WTC11 (cell line): ENCODE data around the gene SLC22A4. TPM values are rescaled to one million over a fixed set of nuclear protein-coding genes. Genes with fewer than 3 reads are reported as not detected.

ENCODE experiments used
- ATAC-seq: fragments of 200-7000 bp; cut with Tn5 transposase; 2 replicates; pipeline ENCODE4 v1.10.0; 2021; ENCODE audit warnings: mild to moderate bottlenecking, moderate library complexity
- CTCF ChIA-PET: fragments of 300-600 bp; sonication (Branson Sonifier 250); formaldehyde crosslinking; loops from one replicate; lab custom pipeline; 2021; ENCODE audit warnings: antibody characterized with exemption; lab: Charles Lee
- POLR2A ChIA-PET: fragments of 350-600 bp; sonication (Branson Sonifier 250); formaldehyde crosslinking; loops from one replicate; lab custom pipeline; 2021; ENCODE audit warnings: antibody characterized with exemption; lab: Charles Lee
- DNase-seq: peaks from one replicate; pipeline ENCODE4 v3.0.0; 2021; ENCODE audit warnings: low spot score
- H3K27ac Mint-ChIP-seq: 2 replicates; pipeline ENCODE4 v1.8.0; 2021; ENCODE audit warnings: mixed read lengths
- H3K27me3 Mint-ChIP-seq: 2 replicates; pipeline ENCODE4 v1.8.0; 2021; ENCODE audit warnings: low read depth, mild to moderate bottlenecking, moderate library complexity, mixed read lengths
- H3K36me3 Mint-ChIP-seq: 2 replicates; pipeline ENCODE4 v1.8.0; 2021; ENCODE audit warnings: mixed read lengths
- H3K4me1 Mint-ChIP-seq: 2 replicates; pipeline ENCODE4 v1.8.0; 2022; ENCODE audit warnings: mixed read lengths
- H3K4me3 Mint-ChIP-seq: 2 replicates; pipeline ENCODE4 v1.8.0; 2021; ENCODE audit warnings: mild to moderate bottlenecking, moderate library complexity, mixed read lengths
- H3K9me3 Mint-ChIP-seq: 2 replicates; pipeline ENCODE4 v1.8.0; 2021; ENCODE audit warnings: mixed read lengths
- CREB1 ChIP-seq: sonication (generic); formaldehyde crosslinking; IDR thresholded peaks from 2 replicates; pipeline ENCODE4 v1.8.0; 2023; ENCODE audit warnings: mild to moderate bottlenecking, missing genetic modification reagents
- CTCF ChIP-seq: fragments of 200-600 bp; IDR thresholded peaks from 2 replicates; pipeline ENCODE4 v1.8.0; 2022; ENCODE audit warnings: antibody characterized with exemption
- GTF2I ChIP-seq: fragments of 250-450 bp; sonication (Bioruptor Pico); conservative IDR thresholded peaks from 2 replicates; pipeline ENCODE4 v1.4.0; 2021; ENCODE audit warnings: mild to moderate bottlenecking
- KAT7 ChIP-seq: sonication (generic); formaldehyde crosslinking; IDR thresholded peaks from 2 replicates; pipeline ENCODE4 v1.8.1; 2023; ENCODE audit warnings: missing genetic modification reagents, mild to moderate bottlenecking, borderline replicate concordance
- NFYB ChIP-seq: sonication (generic); formaldehyde crosslinking; conservative IDR thresholded peaks from 2 replicates; pipeline ENCODE4 v1.8.0; 2022; ENCODE audit warnings: low read depth, missing genetic modification reagents
- NR1H2 ChIP-seq: sonication (generic); formaldehyde crosslinking; IDR thresholded peaks from 2 replicates; pipeline ENCODE4 v1.9.0; 2021; ENCODE audit warnings: mild to moderate bottlenecking, moderate library complexity, missing genetic modification reagents
- PRRX2 ChIP-seq: fragments of 250-450 bp; sonication (Bioruptor Pico); IDR thresholded peaks from 2 replicates; pipeline ENCODE4 v1.8.0; 2021; ENCODE audit warnings: mild to moderate bottlenecking
- RORB ChIP-seq: fragments of 250-450 bp; sonication (Bioruptor Pico); IDR thresholded peaks from 2 replicates; pipeline ENCODE4 v1.9.0; 2021; ENCODE audit warnings: mild to moderate bottlenecking
- SMAD3 ChIP-seq: sonication (generic); formaldehyde crosslinking; IDR thresholded peaks from 2 replicates; pipeline ENCODE4 v1.8.0; 2022; ENCODE audit warnings: missing genetic modification reagents, mild to moderate bottlenecking, borderline replicate concordance
- ZNF138 ChIP-seq: sonication (generic); formaldehyde crosslinking; conservative IDR thresholded peaks from 2 replicates; pipeline ENCODE4 v1.8.1; 2022; ENCODE audit warnings: mild to moderate bottlenecking, moderate library complexity, missing genetic modification reagents
- ZNF263 ChIP-seq: sonication (generic); formaldehyde crosslinking; IDR thresholded peaks from 2 replicates; pipeline ENCODE4 v1.8.1; 2022; ENCODE audit warnings: low read depth, mild to moderate bottlenecking, moderate library complexity, missing genetic modification reagents
- ZNF317 ChIP-seq: sonication (generic); formaldehyde crosslinking; IDR thresholded peaks from 2 replicates; pipeline ENCODE4 v1.8.1; 2023; ENCODE audit warnings: low read depth, mild to moderate bottlenecking, moderate library complexity, missing genetic modification reagents, borderline replicate concordance
- ZNF416 ChIP-seq: fragments of 250-450 bp; sonication (Bioruptor Pico); IDR thresholded peaks from 2 replicates; pipeline ENCODE4 v1.9.0; 2021; ENCODE audit warnings: mild to moderate bottlenecking, inconsistent platforms
- ZNF423 ChIP-seq: fragments of 250-450 bp; sonication (Bioruptor Pico); IDR thresholded peaks from 2 replicates; pipeline ENCODE4 v2.1.2; 2022; ENCODE audit warnings: mild to moderate bottlenecking, moderate library complexity
- total RNA-seq: library from RNA; stranded (reverse); gene quantifications from 3 replicates; pipeline ENCODE4 v1.2.3, GENCODE V29; 2021
- TF ChIP-seq, protein P1 (sequence below): sonication (generic); formaldehyde crosslinking; IDR thresholded peaks from 2 replicates; pipeline ENCODE4 v1.8.1; 2022; ENCODE audit warnings: missing genetic modification reagents, borderline replicate concordance
- TF ChIP-seq, protein P2 (sequence below): sonication (generic); formaldehyde crosslinking; IDR thresholded peaks from 2 replicates; pipeline ENCODE4 v1.8.1; 2022; ENCODE audit warnings: mild to moderate bottlenecking, missing genetic modification reagents, moderate library complexity, borderline replicate concordance
- TF ChIP-seq, protein P3 (sequence below): sonication (generic); formaldehyde crosslinking; IDR thresholded peaks from 2 replicates; pipeline ENCODE4 v1.8.1; 2023; ENCODE audit warnings: mild to moderate bottlenecking, missing genetic modification reagents

Gene SLC22A4
- total RNA-seq, 1 experiment from 2014 or later, result 0.35 TPM

DNA sequence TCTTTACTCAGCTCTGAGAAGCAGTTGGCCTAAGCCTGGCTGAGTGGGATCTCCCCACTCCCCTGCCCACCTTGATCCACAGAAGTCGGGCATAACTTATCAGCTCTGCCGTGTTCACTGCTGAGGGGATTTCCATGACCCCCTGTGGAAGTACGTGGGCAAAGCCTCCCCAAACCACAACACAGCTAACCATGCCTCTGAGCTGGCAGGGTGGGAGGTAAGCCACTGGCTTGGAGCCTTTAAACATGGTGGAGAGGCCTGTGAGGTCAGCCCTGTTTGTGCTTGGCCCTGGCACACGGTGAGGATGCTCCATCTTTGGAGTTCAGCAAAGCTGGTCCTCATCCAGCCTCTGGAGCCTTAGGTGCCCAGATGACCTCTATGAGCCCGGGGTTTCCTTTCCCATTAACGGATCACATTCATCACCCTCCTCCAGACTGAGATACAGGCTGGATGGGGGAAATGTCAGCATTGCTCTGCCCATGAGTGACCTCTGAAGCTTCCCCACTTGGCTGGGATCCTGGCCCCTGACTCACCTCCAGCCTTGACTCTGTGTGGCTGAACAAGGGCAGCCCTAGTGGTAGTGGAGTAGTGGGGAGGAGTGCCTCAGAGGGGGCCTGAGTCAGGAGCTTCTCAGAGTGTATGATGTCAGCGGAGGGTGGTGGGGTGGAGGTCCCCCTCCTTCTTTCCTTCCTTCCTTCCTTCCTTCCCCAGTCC, 30.5 kb upstream of the SLC22A4 start:
- DNase-seq, result no peak
- no peak overlapping the region for H3K27ac Mint-ChIP-seq
- POLR2A ChIA-PET, result no interaction called here
- no peak overlapping the region for H3K4me3 Mint-ChIP-seq
- no peaks in the 10 kb centered on the region; the same call in 1 of the 2 replicates for H3K27me3 Mint-ChIP-seq
- no peak; the same call in 1 of the 2 replicates for ATAC-seq
- H3K9me3 Mint-ChIP-seq, result no peaks in the 10 kb centered on the region
- TF ChIP-seq, protein P1, sequence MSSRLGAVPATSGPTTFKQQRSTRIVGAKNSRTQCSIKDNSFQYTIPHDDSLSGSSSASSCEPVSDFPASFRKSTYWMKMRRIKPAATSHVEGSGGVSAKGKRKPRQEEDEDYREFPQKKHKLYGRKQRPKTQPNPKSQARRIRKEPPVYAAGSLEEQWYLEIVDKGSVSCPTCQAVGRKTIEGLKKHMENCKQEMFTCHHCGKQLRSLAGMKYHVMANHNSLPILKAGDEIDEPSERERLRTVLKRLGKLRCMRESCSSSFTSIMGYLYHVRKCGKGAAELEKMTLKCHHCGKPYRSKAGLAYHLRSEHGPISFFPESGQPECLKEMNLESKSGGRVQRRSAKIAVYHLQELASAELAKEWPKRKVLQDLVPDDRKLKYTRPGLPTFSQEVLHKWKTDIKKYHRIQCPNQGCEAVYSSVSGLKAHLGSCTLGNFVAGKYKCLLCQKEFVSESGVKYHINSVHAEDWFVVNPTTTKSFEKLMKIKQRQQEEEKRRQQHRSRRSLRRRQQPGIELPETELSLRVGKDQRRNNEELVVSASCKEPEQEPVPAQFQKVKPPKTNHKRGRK (CRISPR knock-in tag), result no peak
- no peaks in the 10 kb centered on the region for H3K36me3 Mint-ChIP-seq
- H3K4me1 Mint-ChIP-seq, result no peaks in the 10 kb centered on the region
- CTCF ChIA-PET, result interaction anchor here (1.2 to 4.0 kb wide), 4 partner anchors 9 to 30 kb away, joined by 3 to 15 read pairs (median 8); no protein-coding TSS in a partner anchor

DNA sequence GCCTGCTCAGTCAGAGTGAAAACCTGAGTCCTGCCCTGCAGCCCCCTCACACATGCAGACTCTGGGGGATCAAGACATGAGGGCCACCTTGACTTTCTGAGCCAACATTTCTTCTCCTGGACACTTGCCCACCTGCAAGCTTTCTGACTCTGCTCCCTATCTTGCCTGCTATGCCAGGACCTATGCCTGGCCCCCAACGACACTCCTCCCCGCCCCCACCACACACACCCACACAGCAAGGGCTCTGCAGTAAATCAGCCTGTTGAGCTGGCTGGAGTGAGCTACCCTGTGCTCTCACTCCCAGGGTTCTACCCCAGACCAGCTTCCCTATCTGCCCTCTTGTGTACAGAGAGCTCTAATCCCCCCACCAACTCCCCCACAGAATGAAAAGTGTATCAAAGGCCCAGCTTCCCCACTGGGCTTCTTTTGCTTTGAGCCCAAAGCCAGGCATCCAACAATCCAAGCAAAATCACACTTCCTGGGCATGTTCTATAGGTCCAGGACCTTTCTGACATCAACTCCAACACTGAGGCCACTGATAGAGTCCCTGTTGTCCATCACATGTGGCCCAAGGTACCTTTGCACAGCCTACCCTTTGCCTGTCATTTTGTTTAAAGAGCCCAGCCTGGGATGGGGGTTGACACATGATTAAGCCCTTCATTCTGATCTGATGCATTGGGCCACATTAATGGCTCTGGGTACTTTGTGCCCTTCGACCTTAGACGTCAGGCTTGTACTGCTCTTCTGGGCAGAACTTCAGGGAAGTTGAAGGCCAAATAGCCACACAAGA, 29.5 kb upstream of the SLC22A4 start:
- CTCF ChIA-PET, result interaction anchor here (1.2 to 4.0 kb wide), 4 partner anchors 8 to 29 kb away, joined by 3 to 15 read pairs (median 8); no protein-coding TSS in a partner anchor
- Mint-ChIP-seq H3K9me3 (no peaks in the 10 kb centered on the region), H3K27me3 (no peaks in the 10 kb centered on the region), H3K36me3 (no peaks in the 10 kb centered on the region), H3K4me3 (no peak overlapping the region), H3K4me1 (no peaks in the 10 kb centered on the region), H3K27ac (no peak overlapping the region)
- DNase-seq (no peak), ATAC-seq (no peak)
- POLR2A ChIA-PET, result no interaction called here
- TF ChIP-seq, protein P2, sequence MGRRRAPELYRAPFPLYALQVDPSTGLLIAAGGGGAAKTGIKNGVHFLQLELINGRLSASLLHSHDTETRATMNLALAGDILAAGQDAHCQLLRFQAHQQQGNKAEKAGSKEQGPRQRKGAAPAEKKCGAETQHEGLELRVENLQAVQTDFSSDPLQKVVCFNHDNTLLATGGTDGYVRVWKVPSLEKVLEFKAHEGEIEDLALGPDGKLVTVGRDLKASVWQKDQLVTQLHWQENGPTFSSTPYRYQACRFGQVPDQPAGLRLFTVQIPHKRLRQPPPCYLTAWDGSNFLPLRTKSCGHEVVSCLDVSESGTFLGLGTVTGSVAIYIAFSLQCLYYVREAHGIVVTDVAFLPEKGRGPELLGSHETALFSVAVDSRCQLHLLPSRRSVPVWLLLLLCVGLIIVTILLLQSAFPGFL (CRISPR knock-in tag), result no peak
- TF ChIP-seq ZNF416, result no peak
- no peak for TF ChIP-seq RORB
- no peak for TF ChIP-seq ZNF317
- no peak for TF ChIP-seq ZNF138 (CRISPR knock-in tag)
- TF ChIP-seq ZNF263 (CRISPR knock-in tag), result no peak
- no peak for TF ChIP-seq PRRX2
- TF ChIP-seq, protein P1 (CRISPR knock-in tag), result no peak
- TF ChIP-seq SMAD3 (CRISPR knock-in tag), result no peak
- no peak for TF ChIP-seq CTCF
- TF ChIP-seq NFYB (CRISPR knock-in tag), result no peak
- TF ChIP-seq GTF2I (CRISPR knock-in tag), result no peak
- TF ChIP-seq NR1H2 (CRISPR knock-in tag), result no peak
- TF ChIP-seq CREB1 (CRISPR knock-in tag), result no peak
- TF ChIP-seq, protein P3, sequence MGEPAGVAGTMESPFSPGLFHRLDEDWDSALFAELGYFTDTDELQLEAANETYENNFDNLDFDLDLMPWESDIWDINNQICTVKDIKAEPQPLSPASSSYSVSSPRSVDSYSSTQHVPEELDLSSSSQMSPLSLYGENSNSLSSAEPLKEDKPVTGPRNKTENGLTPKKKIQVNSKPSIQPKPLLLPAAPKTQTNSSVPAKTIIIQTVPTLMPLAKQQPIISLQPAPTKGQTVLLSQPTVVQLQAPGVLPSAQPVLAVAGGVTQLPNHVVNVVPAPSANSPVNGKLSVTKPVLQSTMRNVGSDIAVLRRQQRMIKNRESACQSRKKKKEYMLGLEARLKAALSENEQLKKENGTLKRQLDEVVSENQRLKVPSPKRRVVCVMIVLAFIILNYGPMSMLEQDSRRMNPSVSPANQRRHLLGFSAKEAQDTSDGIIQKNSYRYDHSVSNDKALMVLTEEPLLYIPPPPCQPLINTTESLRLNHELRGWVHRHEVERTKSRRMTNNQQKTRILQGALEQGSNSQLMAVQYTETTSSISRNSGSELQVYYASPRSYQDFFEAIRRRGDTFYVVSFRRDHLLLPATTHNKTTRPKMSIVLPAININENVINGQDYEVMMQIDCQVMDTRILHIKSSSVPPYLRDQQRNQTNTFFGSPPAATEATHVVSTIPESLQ, result no peak
- TF ChIP-seq ZNF423 (CRISPR knock-in tag), result no peak
- TF ChIP-seq KAT7, result no peak
